IMR-90 (cell line): ENCODE data around the gene TRAPPC10. TPM values are rescaled to one million over a fixed set of nuclear protein-coding genes. Genes with fewer than 3 reads are reported as not detected.

Source experiments
- ATAC-seq: fragments of 200-7000 bp; cut with Tn5 transposase; 2 replicates; pipeline ENCODE4 v1.9.1; 2020; ENCODE audit warnings: low read depth, mild to moderate bottlenecking, moderate library complexity
- BruUV-seq: library from RNA; stranded (reverse); fragments of 400-500 nt; replicated peaks from 2 replicates; lab custom pipeline; 2021; lab: Mats Ljungman, UMichigan
- CTCF ChIA-PET: fragments of 300-600 bp; formaldehyde crosslinking; extraction: SDS; loops from one replicate; lab custom pipeline; 2021; ENCODE audit warnings: antibody characterized with exemption; lab: Yijun Ruan, JAX
- POLR2A ChIA-PET: fragments of 300-600 bp; sonication (Branson Sonifier 250); formaldehyde crosslinking; loops from one replicate; lab custom pipeline; 2022; ENCODE audit warnings: antibody characterized with exemption; ENCODE audit not compliant: unreplicated experiment; lab: Charles Lee
- DNase-seq: peaks from one replicate; pipeline ENCODE4 v3.0.0; 2013
- H2AFZ ChIP-seq: replicated peaks from 2 replicates; pipeline ENCODE3; 2013; ENCODE audit warnings: low read length, mild to moderate bottlenecking; ENCODE audit not compliant: poor library complexity
- H2AK5ac ChIP-seq: 2 replicates; pipeline ENCODE4 v1.6.1; 2013; ENCODE audit warnings: low read depth, low read length, inconsistent platforms
- H2AK9ac ChIP-seq: replicated peaks from 2 replicates; pipeline ENCODE3; 2013; ENCODE audit warnings: mild to moderate bottlenecking, low read depth, low read length, moderate library complexity; ENCODE audit not compliant: poor library complexity
- H2BK120ac ChIP-seq: 2 replicates; pipeline ENCODE4 v1.6.1; 2013; ENCODE audit warnings: low read depth, low read length, inconsistent platforms
- H2BK15ac ChIP-seq: 3 replicates; pipeline ENCODE4 v1.6.1; 2013; ENCODE audit warnings: low read depth, low read length, inconsistent platforms
- H2BK20ac ChIP-seq: 2 replicates; pipeline ENCODE4 v1.6.1; 2013; ENCODE audit warnings: low read depth, mild to moderate bottlenecking, inconsistent platforms, low read length, moderate library complexity
- H2BK5ac ChIP-seq: 2 replicates; pipeline ENCODE4 v1.6.1; 2013; ENCODE audit warnings: mild to moderate bottlenecking, low read depth, low read length, inconsistent platforms; ENCODE audit not compliant: poor library complexity, severe bottlenecking
- H3K14ac ChIP-seq: replicated peaks from 2 replicates; pipeline ENCODE4 v1.6.1; 2013; ENCODE audit warnings: low read depth, low read length, inconsistent platforms
- H3K18ac ChIP-seq: 2 replicates; pipeline ENCODE4 v1.6.1; 2013; ENCODE audit warnings: low read depth, low read length, control low read depth
- H3K23ac ChIP-seq: 2 replicates; pipeline ENCODE4 v1.6.1; 2013; ENCODE audit warnings: low read depth, low read length, inconsistent platforms
- H3K27ac ChIP-seq: 2 replicates; pipeline ENCODE4 v1.5.1; 2013; ENCODE audit warnings: mild to moderate bottlenecking, control low read depth, low read length; ENCODE audit not compliant: insufficient read depth
- H3K27me3 ChIP-seq: 2 replicates; pipeline ENCODE4 v1.6.1; 2013; ENCODE audit warnings: low read length; ENCODE audit not compliant: control insufficient read depth, insufficient read depth
- H3K36me3 ChIP-seq: 2 replicates; pipeline ENCODE4 v1.6.1; 2013; ENCODE audit warnings: low read length, mixed read lengths; ENCODE audit not compliant: control insufficient read depth, insufficient read depth
- H3K4ac ChIP-seq: 2 replicates; pipeline ENCODE4 v1.6.1; 2013; ENCODE audit warnings: low read depth, low read length, inconsistent platforms
- H3K4me1 ChIP-seq: 2 replicates; pipeline ENCODE4 v1.6.1; 2013; ENCODE audit warnings: low read length, mixed read lengths; ENCODE audit not compliant: control insufficient read depth, insufficient read depth
- H3K4me2 ChIP-seq: 2 replicates; pipeline ENCODE4 v1.6.1; 2013; ENCODE audit warnings: low read depth, mild to moderate bottlenecking, control low read depth, low read length, moderate library complexity
- H3K4me3 ChIP-seq: 2 replicates; pipeline ENCODE4 v1.5.1; 2013; ENCODE audit warnings: low read depth, mild to moderate bottlenecking, control low read depth, low read length, moderate library complexity; ENCODE audit not compliant: insufficient read depth
- H3K56ac ChIP-seq: 2 replicates; pipeline ENCODE4 v1.6.1; 2013; ENCODE audit warnings: low read length, inconsistent platforms; ENCODE audit not compliant: insufficient read depth; ENCODE audit errors: extremely low read depth
- H3K79me1 ChIP-seq, 2 experiments: 2 replicates each; pipeline ENCODE4 v1.6.1; 2013; ENCODE audit warnings: low read length in 2 of 2, inconsistent platforms in 1 of 2, low read depth in 1 of 2
- H3K9ac ChIP-seq: 2 replicates; pipeline ENCODE4 v1.6.1; 2013; ENCODE audit warnings: low read depth, low read length, control low read depth
- H3K9me1 ChIP-seq: 2 replicates; pipeline ENCODE4 v1.6.1; 2013; ENCODE audit warnings: low read length, inconsistent platforms; ENCODE audit not compliant: insufficient read depth
- H3K9me3 ChIP-seq: 2 replicates; pipeline ENCODE4 v1.6.1; 2013; ENCODE audit warnings: low read length; ENCODE audit not compliant: control insufficient read depth, insufficient read depth
- H4K20me1 ChIP-seq: 2 replicates; pipeline ENCODE4 v1.6.1; 2013; ENCODE audit warnings: low read length, inconsistent platforms; ENCODE audit not compliant: insufficient read depth
- H4K5ac ChIP-seq: 2 replicates; pipeline ENCODE4 v1.6.1; 2013; ENCODE audit warnings: mild to moderate bottlenecking, low read depth, low read length, control low read depth
- H4K8ac ChIP-seq, 2 experiments: 2 replicates each; pipeline ENCODE4 v1.6.1; 2013; ENCODE audit warnings: low read depth in 2 of 2, low read length in 2 of 2, control low read depth in 1 of 2, inconsistent platforms in 1 of 2
- H4K91ac ChIP-seq: 2 replicates; pipeline ENCODE4 v1.6.1; 2013; ENCODE audit warnings: low read depth, low read length, inconsistent platforms; ENCODE audit not compliant: insufficient read depth
- MAFK ChIP-seq: IDR thresholded peaks from 2 replicates; pipeline ENCODE4 v1.6.1; 2012; ENCODE audit warnings: low read depth, low read length, improper control_type of control experiment
- MXI1 ChIP-seq: IDR thresholded peaks from 2 replicates; pipeline ENCODE4 v1.6.1; 2012; ENCODE audit warnings: low read depth, mild to moderate bottlenecking, low read length, moderate library complexity, borderline replicate concordance
- NFE2L2 ChIP-seq: fragments of 150-350 bp; IDR thresholded peaks from 2 replicates; pipeline ENCODE4 v1.6.1; 2016; ENCODE audit warnings: low read depth, mild to moderate bottlenecking, low read length
- POLR2A ChIP-seq: IDR thresholded peaks from 2 replicates; pipeline ENCODE4 v1.6.1; 2012; ENCODE audit warnings: mild to moderate bottlenecking, low read depth, low read length
- SMC3 ChIP-seq: fragments of 150-350 bp; IDR thresholded peaks from 2 replicates; pipeline ENCODE4 v1.6.1; 2016; ENCODE audit warnings: low read depth, mild to moderate bottlenecking, antibody characterized with exemption, low read length, moderate library complexity
- USF2 ChIP-seq: fragments of 150-350 bp; IDR thresholded peaks from 2 replicates; pipeline ENCODE4 v1.6.1; 2017; ENCODE audit warnings: mild to moderate bottlenecking, antibody characterized with exemption, low read length, low read depth
- WGBS, 2 experiments: methylation state at CpG; one replicate each; pipeline versions ENCODE4 v1.1.5 to v1.1.7; 2013; ENCODE audit warnings: missing lambda C conversion rate in 2 of 2; ENCODE audit not compliant: insufficient read length in 1 of 2; ENCODE audit errors: extremely low coverage in 2 of 2; 5-methylcytosine and 5-hydroxymethylcytosine counted together
- dilution Hi-C: fragments of 300-500 bp; cut with HindIII; formaldehyde crosslinking; loops from one replicate; pipeline ENCODE4 v1.14.3; 2018; ENCODE audit warnings: low sequenced_read_pairs; ENCODE audit not compliant: unreplicated experiment
- in situ Hi-C: fragments of 300-500 bp; cut with MboI; formaldehyde crosslinking; loops from 3 replicates; pipeline ENCODE4 v1.14.3; 2019; ENCODE audit warnings: low sequenced_read_pairs, inconsistent platforms, mixed read lengths
- intact Hi-C: fragments of 100-400 bp; cut with micrococcal nuclease; formaldehyde crosslinking; loops from 2 replicates; pipeline ENCODE4 v1.10.0; 2022
- polyA plus RNA-seq, 3 experiments: library from polyadenylated mRNA; depleted of rRNA; stranded (reverse); fragments of >200 nt; gene quantifications; 2 replicates each; pipeline ENCODE4 v1.2.3, GENCODE V29; 2012; ENCODE audit warnings: low replicate concordance in 1 of 3
- total RNA-seq: library from RNA; depleted of rRNA; stranded (reverse); fragments of >200 nt; gene quantifications from 2 replicates; pipeline ENCODE4 v1.2.3, GENCODE V29; 2012
- TF ChIP-seq, protein P1 (sequence below): conservative IDR thresholded peaks from 2 replicates; pipeline ENCODE4 v1.5.1; 2012; ENCODE audit warnings: mild to moderate bottlenecking, low read depth, low read length, improper control_type of control experiment
- TF ChIP-seq, protein P2 (sequence below): fragments of 150-350 bp; IDR thresholded peaks from 2 replicates; pipeline ENCODE4 v1.6.1; 2016; ENCODE audit warnings: low read depth, mild to moderate bottlenecking, low read length, moderate library complexity, borderline replicate concordance

TRAPPC10 gene
- total and polyA plus RNA-seq, 2 of the 4 experiments (the other 2 are of a cell fraction): 17.8 to 18.1 TPM

- in situ Hi-C loops: no loop called here
- dilution Hi-C loops: no loop called here
These were observed 40.7 kb upstream of the TRAPPC10 start for GRCh38 chr21:43971201-43971991.

More at GRCh38 chr21:43971201-43971991, 40.7 kb upstream of the TRAPPC10 start:
- H2BK120ac ChIP-seq: no peak overlapping the region
- H3K14ac ChIP-seq: no peak overlapping the region
- no peak overlapping the region for H3K27ac ChIP-seq
- no peak overlapping the region for H2AK5ac ChIP-seq
- H3K27me3 ChIP-seq: no peaks in the 10 kb centered on the region
- H3K9me1 ChIP-seq: peaks cover 5% of the 10 kb centered on the region
- H4K91ac ChIP-seq: no peak overlapping the region
- no peak for DNase-seq
- no peak overlapping the region for H3K56ac ChIP-seq
- H2BK5ac ChIP-seq: no peak overlapping the region
- no peak overlapping the region for H2AFZ ChIP-seq
- H3K18ac ChIP-seq: no peak overlapping the region
- H2AK9ac ChIP-seq: no peak overlapping the region
- H3K9ac ChIP-seq: no peak overlapping the region
- H3K36me3 ChIP-seq: peaks cover 35% of the 10 kb centered on the region
- H3K4me2 ChIP-seq: no peak overlapping the region
- WGBS, 2 experiments: 83% methylated on average over 18 of the region's 29 CpGs; no CpG with 5 or more reads in 1 of the 2 experiments
- H4K5ac ChIP-seq: no peak overlapping the region
- no peak for TF ChIP-seq NFE2L2
- no peak for TF ChIP-seq POLR2A
- no peak for TF ChIP-seq MXI1
- TF ChIP-seq, protein P1, sequence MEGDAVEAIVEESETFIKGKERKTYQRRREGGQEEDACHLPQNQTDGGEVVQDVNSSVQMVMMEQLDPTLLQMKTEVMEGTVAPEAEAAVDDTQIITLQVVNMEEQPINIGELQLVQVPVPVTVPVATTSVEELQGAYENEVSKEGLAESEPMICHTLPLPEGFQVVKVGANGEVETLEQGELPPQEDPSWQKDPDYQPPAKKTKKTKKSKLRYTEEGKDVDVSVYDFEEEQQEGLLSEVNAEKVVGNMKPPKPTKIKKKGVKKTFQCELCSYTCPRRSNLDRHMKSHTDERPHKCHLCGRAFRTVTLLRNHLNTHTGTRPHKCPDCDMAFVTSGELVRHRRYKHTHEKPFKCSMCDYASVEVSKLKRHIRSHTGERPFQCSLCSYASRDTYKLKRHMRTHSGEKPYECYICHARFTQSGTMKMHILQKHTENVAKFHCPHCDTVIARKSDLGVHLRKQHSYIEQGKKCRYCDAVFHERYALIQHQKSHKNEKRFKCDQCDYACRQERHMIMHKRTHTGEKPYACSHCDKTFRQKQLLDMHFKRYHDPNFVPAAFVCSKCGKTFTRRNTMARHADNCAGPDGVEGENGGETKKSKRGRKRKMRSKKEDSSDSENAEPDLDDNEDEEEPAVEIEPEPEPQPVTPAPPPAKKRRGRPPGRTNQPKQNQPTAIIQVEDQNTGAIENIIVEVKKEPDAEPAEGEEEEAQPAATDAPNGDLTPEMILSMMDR: no peak
- TF ChIP-seq USF2: no peak
- no peak for TF ChIP-seq MAFK
- no peak for TF ChIP-seq SMC3
- TF ChIP-seq, protein P2, sequence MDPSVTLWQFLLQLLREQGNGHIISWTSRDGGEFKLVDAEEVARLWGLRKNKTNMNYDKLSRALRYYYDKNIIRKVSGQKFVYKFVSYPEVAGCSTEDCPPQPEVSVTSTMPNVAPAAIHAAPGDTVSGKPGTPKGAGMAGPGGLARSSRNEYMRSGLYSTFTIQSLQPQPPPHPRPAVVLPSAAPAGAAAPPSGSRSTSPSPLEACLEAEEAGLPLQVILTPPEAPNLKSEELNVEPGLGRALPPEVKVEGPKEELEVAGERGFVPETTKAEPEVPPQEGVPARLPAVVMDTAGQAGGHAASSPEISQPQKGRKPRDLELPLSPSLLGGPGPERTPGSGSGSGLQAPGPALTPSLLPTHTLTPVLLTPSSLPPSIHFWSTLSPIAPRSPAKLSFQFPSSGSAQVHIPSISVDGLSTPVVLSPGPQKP: no peak
- H4K20me1 ChIP-seq: peaks cover 9% of the 10 kb centered on the region
- no peak overlapping the region for H3K4me3 ChIP-seq
- H2BK20ac ChIP-seq: no peak overlapping the region
- POLR2A ChIA-PET: no interaction called here
- peaks cover 1 to 8% of the 10 kb centered on the region in 2 experiments; a peak in 3 of 4 replicates for H3K79me1 ChIP-seq
- no TSS peak for BruUV-seq
- no peak for ATAC-seq
- no peak overlapping the region for H2BK15ac ChIP-seq
- CTCF ChIA-PET: no interaction called here
- intact Hi-C loops: no loop called here
- peaks cover 2% of the 10 kb centered on the region; the same call in 1 of the 2 replicates for H3K4me1 ChIP-seq
- H3K4ac ChIP-seq: no peak overlapping the region
- no peaks in the 10 kb centered on the region for H3K9me3 ChIP-seq
- H3K23ac ChIP-seq: no peak overlapping the region
- no peak overlapping the region for H4K8ac ChIP-seq
